IPS-NIHi11 (cell line): ENCODE results near the gene MAFG.

ENCODE experiments used
- DNase-seq: peaks from one replicate; pipeline ENCODE4 v3.0.0; 2012; ENCODE audit warnings: mixed read lengths, low spot score

The MAFG gene

GRCh38 chr17:81868674-81869220 lies 58.8 kb downstream of the MAFG start:
- peak; percentile 65 for DNase-seq
